Stimulated activated CD8-positive, alpha-beta memory T cell treated with anti-CD3 and anti-CD28 coated beads, Interleukin-7, amount 100 ng/mL, for 4 hours (primary cell): ENCODE data around the gene STK24.

Experiments
- DNase-seq, 2 donors: peaks; one replicate each; pipeline ENCODE4 v3.0.0-alpha.2; 2020; ENCODE audit warnings: low read depth in 2 of 2

Gene STK24

DNA sequence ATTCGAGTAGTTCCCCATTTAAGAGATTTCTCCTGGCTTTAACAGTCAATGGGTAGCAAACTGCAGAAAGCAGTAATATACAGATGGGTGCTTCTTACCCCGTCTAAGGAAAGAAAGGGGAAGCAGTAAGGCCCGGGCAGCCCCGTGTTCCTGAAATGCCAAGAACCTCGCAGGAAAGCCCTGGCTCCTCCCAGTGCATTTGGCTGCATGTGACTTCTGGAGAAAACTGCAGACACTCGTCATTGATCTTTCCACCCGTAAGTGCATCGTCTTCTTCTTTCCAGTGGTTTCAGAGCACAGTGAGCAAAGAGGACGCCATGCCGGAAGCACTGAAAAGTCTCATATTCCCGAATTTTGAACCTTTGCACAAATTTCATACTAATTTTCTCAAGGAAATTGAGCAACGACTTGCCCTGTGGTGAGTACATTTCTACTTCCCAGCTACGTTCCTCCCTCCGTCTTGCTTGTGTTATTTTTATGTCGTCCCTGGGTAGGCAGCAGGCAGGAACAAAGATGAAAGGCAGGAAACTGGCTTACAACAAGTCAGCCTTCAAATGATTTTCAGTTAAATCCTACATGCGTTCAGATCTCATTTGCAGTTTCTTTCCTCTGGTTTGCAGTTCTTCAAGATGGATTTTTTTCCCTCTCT is 165.2 kb downstream of the STK24 start:
- DNase-seq, result no peak

DNA sequence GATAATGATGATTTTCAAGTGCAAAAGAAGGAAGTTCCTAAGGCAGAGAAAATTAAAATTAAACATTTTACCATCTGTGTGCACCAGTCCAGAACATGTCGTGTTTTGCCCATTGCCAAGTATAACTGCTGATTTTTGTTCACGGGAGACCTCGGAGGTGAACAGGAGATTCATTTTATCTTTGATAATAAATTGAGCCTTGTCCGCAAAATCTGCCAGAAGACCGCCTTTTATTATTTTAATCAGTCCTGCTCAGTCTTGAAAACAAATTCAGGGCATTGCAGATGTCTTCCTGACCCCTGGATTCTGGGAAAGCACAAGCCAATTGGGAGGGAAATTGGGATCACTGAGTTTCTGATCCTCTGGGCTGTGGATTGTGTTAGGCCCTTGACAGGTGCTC is 165.9 kb downstream of the STK24 start:
- no peak for DNase-seq

DNA sequence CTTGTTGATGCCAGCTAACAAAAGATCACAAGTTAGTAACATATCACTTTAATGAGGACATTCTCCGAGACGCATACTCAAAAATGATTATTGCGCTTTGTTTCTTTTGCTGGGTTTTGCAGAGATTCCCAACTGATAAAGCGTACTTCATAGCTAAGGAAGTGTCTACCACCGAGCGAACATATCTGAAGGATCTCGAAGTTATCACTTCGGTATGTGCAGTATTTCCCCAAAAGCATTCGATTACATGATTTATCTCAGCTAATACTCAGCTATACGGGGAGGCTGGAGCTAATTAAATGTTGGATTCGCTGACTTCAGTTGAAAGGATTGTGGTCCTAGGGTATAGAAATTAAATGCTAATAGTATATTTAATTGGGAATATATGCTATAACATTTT is 166.3 kb downstream of the STK24 start:
- DNase-seq, result no peak

DNA sequence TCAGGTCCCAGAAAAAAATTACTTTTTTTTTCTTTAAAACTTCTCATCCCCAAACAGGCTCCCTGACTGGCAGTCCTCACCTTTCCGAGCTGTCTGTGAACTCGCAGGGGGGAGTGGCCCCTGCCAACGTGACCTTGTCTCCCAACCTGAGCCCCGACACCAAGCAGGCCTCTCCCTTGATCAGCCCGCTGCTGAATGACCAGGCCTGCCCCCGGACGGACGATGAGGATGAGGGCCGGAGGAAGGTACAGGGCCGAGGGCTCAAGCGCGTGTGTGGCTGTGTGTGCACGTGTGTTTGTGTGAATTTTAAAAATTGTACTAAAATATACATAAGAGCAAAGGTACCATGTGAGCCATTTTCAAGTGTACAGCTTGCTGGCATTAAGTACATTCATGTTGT is 167.6 kb downstream of the STK24 start:
- DNase-seq, result no peak

DNA sequence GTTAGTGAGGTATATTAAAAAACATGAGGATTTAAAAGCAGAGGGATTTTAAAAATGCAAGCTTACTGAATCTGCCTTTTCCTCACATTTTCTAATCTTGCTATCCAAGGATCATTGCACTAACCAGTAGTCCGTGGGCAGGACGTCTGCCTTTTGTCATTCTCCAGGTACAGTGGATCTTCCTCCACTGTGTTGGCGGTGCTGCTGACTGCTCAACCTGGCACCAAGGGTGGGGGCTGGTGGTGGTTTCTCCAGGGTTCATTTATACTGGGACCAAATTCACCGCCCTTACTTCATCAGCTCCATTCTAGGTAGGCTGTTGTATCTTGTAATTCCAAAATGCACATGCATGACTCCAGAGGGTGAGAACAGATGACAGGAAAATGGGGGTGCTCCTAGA is 169.3 kb downstream of the STK24 start:
- no peak for DNase-seq

DNA sequence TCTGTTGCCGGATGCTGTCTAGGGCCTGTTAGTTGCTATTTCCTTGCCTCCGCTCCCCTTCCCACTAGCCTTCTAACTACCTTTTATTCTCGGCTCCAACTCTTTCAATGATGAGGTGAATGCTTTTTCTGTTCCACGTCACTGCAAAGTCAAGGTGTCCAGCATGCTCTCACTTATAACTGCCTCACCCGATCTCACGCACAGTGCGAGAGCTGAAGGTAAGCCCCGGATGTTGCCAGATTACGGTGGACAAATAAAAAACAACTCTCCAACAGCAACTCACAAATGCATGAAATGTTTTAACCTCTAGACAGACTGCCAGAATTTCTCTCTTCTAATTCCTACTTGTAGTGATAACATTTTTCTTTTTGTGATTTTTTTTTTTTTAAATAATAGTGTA is 169.9 kb downstream of the STK24 start:
- no peak for DNase-seq

DNA sequence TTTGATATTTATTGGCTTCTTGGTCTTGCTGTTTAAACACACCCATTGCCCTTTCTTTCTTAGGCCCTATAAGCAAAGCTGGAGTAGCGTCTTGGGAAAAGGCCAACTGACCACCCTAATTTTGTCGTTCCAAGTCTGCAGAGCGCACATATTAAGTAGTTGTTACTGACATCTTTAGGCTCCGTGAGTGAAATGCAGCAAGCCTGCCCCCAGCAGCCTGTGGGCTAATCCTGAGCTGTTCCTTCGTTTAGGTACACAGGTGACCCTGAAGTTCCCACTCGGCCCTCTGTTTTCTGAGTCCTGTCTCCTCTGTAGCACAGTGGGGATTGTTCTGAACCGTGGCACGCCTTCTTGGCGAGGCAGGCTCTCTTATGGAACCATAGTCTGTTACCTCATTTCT is 170.5 kb downstream of the STK24 start:
- no peak for DNase-seq

DNA sequence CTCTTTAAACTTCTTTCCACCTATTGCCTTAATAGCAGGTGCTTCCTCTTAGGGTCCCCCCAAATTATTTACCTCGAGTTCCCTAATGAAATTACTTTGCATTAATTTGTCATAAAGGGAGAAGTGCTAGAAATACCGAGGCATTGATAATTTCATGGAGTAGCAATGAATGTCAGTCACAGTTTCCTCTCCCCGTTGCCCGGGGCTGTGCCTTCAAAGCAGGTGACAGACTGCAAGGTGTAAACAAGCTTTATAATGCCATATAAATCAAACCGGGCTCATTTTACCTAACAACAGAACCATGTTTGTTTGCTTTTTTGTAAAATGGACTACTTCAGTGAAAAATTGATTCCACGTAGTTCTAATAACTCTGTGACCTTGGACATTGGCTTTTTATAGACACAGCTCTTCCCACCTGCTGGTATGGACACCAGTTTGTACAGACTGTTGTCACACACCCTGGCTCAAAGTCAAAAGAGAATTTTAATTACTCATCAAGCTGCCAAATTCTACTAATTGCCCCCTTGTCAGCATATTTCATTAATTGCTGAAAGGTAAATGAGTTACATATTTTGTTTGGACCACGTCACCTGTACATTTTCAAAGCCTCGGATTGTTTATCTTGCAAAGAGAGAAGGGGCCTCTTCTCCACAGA is 171.1 kb downstream of the STK24 start:
- DNase-seq, result no peak

DNA sequence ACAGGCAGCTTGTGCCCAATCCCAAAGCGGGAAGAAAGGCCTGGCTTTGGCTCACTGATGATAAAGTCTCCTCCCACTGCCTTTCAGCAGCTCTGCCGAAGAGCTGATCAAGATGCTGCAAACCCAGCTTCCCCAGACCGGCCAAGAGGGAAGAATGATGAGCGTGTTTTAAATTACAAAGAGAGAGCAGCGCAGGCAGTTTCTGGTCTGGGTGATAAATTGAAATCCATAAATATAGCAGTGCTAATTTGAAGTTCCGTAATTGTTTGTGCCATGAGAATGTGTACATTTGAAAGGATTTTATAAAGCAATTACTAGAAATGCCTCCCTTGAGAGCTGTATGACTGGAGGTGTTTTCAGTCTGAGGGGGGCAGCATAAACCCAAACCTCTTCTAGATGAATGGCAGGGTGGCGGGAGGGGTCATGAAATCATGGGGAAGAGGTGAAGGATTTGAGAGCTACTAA is 171.8 kb downstream of the STK24 start:
- DNase-seq, result no peak

DNA sequence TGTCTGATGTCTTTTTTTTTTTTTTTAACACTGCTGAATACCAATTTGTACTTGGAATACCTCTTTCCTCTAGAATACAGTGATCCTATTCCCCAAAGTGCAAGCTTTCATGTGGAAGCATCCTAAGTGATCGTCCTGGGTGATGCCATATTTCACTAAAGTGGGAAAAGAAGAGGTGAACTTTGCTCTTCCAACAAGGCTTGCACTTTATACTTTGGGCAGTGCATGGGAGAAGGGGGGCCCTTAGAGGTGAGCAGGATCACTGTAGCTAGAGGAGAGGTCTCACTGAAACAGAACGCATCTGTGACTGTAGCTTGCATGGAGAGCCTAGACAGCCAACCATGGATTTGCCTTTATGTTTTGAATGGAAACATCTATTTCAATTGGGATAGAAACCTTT is 173.8 kb downstream of the STK24 start:
- no peak for DNase-seq

DNA sequence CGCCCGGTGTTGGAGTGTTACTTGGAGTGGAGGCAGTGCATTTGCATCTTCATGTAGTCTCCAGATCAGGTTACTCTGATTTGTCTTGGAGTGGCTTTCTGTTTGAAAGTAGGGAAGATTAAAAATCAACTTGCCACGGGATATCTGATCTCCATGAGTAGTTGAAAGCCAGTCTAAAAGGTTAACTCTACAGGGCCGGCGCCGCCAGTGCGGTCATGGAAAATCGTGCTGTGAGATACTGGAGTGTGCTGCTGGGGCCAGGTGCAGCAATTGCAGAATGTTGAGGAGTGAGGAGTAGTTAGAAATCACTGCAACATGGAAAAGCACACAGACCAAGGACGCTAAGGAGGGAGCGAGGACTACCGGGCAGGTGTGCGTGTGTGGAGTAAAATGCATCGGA is 175.0 kb downstream of the STK24 start:
- DNase-seq, result no peak

DNA sequence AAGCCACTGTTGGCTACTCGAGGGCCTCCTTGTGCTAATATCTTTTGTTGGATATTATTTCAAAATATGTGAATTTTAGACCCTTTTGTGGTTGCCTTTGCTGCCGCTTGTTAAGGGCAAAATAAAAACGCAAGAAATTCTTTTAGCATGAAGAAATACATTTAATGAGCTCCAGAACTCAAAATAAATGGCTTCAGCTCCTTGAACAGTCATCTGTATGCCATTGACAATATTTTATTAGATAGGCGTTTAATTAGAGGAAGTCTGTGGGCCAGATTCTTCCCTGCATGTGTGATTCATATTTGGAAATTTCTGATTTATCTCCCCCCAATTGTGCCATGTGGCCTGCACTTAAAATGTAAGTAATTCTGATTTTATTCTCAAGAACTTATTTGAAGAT is 177.2 kb downstream of the STK24 start:
- DNase-seq, result no peak

DNA sequence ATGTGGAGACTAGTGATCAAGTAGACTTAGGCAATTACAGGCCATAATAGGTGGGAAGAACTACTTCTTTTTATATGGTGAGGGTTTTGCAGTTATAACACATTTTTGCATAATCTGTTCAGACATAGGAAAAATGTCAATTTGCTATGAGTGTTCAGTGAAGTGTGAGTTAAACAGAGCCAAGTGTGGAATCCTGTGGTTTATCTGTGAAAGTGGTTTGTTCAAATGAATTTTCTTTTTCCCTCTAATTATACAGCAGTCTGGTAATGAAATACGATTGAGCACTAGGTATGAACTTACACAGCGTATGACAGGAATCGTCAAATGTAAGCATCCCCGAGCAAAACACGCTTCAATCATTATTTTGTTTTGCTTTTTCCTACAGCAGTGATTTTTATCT is 178.3 kb downstream of the STK24 start:
- DNase-seq, result no peak

DNA sequence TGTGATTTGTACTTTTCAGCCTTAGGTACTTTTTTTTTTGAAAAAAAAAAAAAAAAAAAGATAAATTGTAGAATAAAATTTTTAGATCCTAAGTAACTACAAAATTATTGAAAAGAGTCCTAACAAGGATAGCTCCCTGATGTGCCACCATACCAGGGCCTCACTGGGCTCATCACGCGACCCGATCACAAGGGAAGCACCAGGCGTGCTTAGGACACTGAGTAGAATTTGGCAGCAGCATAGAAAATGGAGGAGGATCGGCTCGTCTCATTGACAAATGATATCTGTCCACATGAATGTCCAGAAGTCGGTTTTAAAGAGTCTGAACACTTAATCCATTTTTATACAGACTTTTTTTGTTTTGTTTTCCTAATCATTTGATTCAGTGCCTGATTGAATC is 179.0 kb downstream of the STK24 start:
- no peak for DNase-seq

DNA sequence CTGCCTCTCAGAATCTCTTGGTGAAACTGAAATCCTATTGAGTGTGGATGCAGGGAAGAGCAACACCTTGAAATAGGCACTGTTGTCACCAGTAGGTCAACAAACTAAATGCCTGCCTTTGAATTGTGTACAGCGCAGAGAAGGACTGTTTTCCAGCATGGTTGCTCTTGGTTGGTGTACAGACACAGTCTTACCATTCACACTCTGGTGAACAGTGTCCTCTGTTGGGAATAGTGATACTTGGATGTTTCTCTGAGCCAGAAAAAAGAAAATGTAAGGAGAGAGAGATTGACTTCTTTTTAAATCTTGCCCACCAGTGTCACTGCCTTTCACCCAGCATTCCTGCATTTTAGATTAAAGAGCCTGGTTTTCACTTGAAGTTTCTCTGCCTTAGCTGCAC is 179.7 kb downstream of the STK24 start:
- no peak for DNase-seq

DNA sequence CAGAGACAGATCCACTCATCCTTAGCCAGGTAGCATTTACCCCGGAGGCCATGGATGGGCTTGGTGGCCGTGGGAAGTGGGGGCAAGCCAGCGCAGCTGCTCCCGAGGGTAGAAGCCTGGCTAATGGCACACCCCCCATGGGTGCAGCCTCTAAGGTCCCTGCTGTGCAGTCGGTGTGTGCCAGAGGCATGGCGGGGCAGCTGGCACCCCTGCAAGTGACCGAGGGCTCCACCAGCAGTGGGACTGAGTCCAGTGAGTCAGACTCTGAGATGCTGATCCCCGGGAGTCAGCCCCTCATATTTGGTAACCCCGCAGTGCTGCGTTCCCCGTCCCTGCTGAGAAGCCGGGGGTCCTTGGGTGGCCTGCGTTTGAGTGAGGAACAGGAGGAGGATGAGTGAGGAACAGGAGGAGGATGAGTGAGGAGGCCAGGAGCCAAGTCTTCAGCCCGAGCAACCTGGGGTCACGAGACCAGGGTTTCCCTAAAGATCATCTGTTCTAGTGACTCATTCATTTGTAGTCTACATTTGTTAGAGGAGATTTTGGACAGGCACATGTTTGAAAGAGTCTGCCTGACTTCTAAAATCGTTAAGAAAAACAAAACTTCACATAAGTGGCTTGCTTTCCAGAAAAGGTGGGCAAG is 180.7 kb downstream of the STK24 start:
- no peak for DNase-seq
